GM21723 (cell line): ENCODE results near the gene MTHFD2L.
"Not testable (repeated sequence)": the region's sequence is repeated elsewhere in the genome, so short reads cannot be mapped to it uniquely, and the experiment has no call there.

Experiments used
- ATAC-seq: cut with Tn5 transposase; IDR thresholded peaks from one replicate; pipeline ENCODE4 v1.9.1; 2021; ENCODE audit warnings: mild to moderate bottlenecking, moderate library complexity; ENCODE audit not compliant: unreplicated experiment

Gene MTHFD2L

GRCh38 chr4:74181219-74181618, 23.3 kb downstream of the MTHFD2L start:
- ATAC-seq: no peak

- no peak for ATAC-seq
Observed at GRCh38 chr4:74188912-74189311, 31.0 kb downstream of the MTHFD2L start.

GRCh38 chr4:74189331-74190043, 31.6 kb downstream of the MTHFD2L start:
- no peak for ATAC-seq

GRCh38 chr4:74190332-74190731, 32.4 kb downstream of the MTHFD2L start:
- ATAC-seq: no peak

- ATAC-seq: no peak
Observed at GRCh38 chr4:74190919-74191397, 33.0 kb downstream of the MTHFD2L start.

GRCh38 chr4:74197080-74197479, 39.2 kb downstream of the MTHFD2L start:
- ATAC-seq: peak; percentile 77

- no peak for ATAC-seq
Observed at GRCh38 chr4:74202062-74202586, 44.2 kb downstream of the MTHFD2L start.

GRCh38 chr4:74203467-74203866, 45.5 kb downstream of the MTHFD2L start:
- no peak for ATAC-seq

- no peak for ATAC-seq
Observed at GRCh38 chr4:74205046-74205445, 47.1 kb downstream of the MTHFD2L start.

GRCh38 chr4:74205559-74205958, 47.6 kb downstream of the MTHFD2L start:
- no peak for ATAC-seq

- peak; percentile 87 for ATAC-seq
Observed at GRCh38 chr4:74206088-74206825, 48.3 kb downstream of the MTHFD2L start.

- not testable (repeated sequence) for ATAC-seq
Observed at GRCh38 chr4:74214457-74215159, 56.7 kb downstream of the MTHFD2L start.

- ATAC-seq: not testable (repeated sequence)
Observed at GRCh38 chr4:74215236-74215635, 57.3 kb downstream of the MTHFD2L start.

GRCh38 chr4:74217365-74217764, 59.4 kb downstream of the MTHFD2L start:
- no peak for ATAC-seq

- no peak for ATAC-seq
Observed at GRCh38 chr4:74218201-74218600, 60.3 kb downstream of the MTHFD2L start.

- ATAC-seq: no peak
Observed at GRCh38 chr4:74219240-74219639, 61.3 kb downstream of the MTHFD2L start.

- no peak for ATAC-seq
Observed at GRCh38 chr4:74223098-74223497, 65.2 kb downstream of the MTHFD2L start.

GRCh38 chr4:74223801-74224200, 65.9 kb downstream of the MTHFD2L start:
- no peak for ATAC-seq

- peak; percentile 82 for ATAC-seq
Observed at GRCh38 chr4:74228691-74229640, 71.0 kb downstream of the MTHFD2L start.

GRCh38 chr4:74230902-74231499, 73.1 kb downstream of the MTHFD2L start:
- ATAC-seq: peak; percentile 57
